HAP-1 (cell line): ENCODE results near the gene IL16.
A peak's percentile ranks its signal among the peaks of the same experiment; 100 is the strongest.
"Not testable (repeated sequence)": the region's sequence is repeated elsewhere in the genome, so short reads cannot be mapped to it uniquely, and the experiment has no call there.

Experiments used
- DNase-seq, 2 experiments: peaks; one replicate each; pipeline ENCODE4 v3.0.0-alpha.2; 2016 to 2020; ENCODE audit warnings: low spot score in 2 of 2
- H3K27me3 ChIP-seq: fragments of 250-450 bp; sonication (Bioruptor Pico); 2 replicates; pipeline ENCODE4 v1.5.1; 2020; ENCODE audit warnings: low read depth, mild to moderate bottlenecking, moderate library complexity
- H3K36me3 ChIP-seq: fragments of 250-450 bp; sonication (Bioruptor Pico); replicated peaks from 2 replicates; pipeline ENCODE4 v1.5.1; 2020; ENCODE audit warnings: mild to moderate bottlenecking
- H3K4me1 ChIP-seq: fragments of 250-450 bp; sonication (Bioruptor Pico); 2 replicates; pipeline ENCODE4 v1.5.1; 2020; ENCODE audit warnings: mild to moderate bottlenecking
- H3K4me3 ChIP-seq: fragments of 250-450 bp; sonication (Bioruptor Pico); 2 replicates; pipeline ENCODE4 v1.5.1; 2020; ENCODE audit warnings: mild to moderate bottlenecking, moderate library complexity
- H3K9me3 ChIP-seq: fragments of 250-450 bp; sonication (Bioruptor Pico); 2 replicates; pipeline ENCODE4 v1.5.1; 2020; ENCODE audit warnings: mild to moderate bottlenecking, moderate library complexity
- in situ Hi-C: fragments of 300-500 bp; cut with MboI; formaldehyde crosslinking; loops from 3 replicates; pipeline ENCODE4 v1.14.3; 2020; ENCODE audit warnings: low sequenced_read_pairs, inconsistent platforms, mixed read lengths

Gene IL16

DNA sequence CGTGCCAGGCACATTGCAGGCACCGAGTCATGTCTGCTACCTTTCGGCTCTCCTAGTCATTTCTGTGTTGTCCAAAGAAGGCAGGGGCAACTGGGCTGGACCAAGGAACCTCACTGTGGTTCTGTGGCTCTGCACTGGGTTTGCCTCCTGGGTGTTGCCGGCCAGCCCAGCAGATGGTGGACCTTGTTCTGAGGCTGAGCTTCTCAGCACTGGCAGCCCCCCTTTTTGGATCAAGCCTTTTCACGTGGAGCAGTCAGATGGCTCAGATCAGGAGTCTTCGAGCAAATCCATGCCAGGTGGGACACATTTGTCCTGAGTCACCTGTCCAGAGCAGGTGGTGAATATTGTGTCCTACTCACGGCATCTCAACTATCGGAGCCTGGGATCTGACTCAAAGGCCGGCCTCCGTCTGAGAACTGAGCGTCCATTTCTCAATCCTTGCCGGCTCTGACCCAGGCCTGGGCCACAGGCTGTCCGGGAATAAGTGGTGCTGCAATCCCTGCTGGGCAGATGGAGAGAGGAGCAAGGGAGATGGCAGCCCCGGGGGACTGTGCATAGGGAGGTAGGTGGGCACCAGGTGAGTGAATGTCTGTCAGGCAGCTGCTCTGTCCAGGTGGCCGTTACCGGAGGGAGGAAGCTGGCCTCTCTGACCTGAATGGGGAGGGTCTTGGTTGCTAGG, at the start of gene IL16:
IL16 (plus strand) TSS at position 304 of the 679 bp plus-strand sequence. CDS start 28,521 bp downstream, outside the sequence.
- in situ Hi-C loops = no loop called here
- Histone ChIP-seq H3K27me3 (0 out of 2 replicates have a peak, but pooled peaks cover 2% of the 10 kb centered on the region), H3K4me3 (no peak within 1 kb of the TSS), H3K9me3 (no peaks in the 10 kb centered on the region), H3K4me1 (no peaks in the 10 kb centered on the region), H3K36me3 (no peaks in the 10 kb centered on the region)
- DNase-seq = no peak

- Histone ChIP-seq H3K9me3 (no peaks in the 10 kb centered on the region), H3K36me3 (no peaks in the 10 kb centered on the region), H3K4me3 (no peak overlapping the region), H3K4me1 (no peaks in the 10 kb centered on the region), H3K27me3 (peaks cover 14% of the 10 kb centered on the region)
- DNase-seq = no peak
- in situ Hi-C loops = no loop called here
These were observed 45.3 kb upstream of the IL16 start for GRCh38 chr15:81151389-81151788.

- Histone ChIP-seq H3K4me3 (no peak overlapping the region), H3K4me1 (no peaks in the 10 kb centered on the region), H3K9me3 (no peaks in the 10 kb centered on the region), H3K36me3 (no peaks in the 10 kb centered on the region), H3K27me3 (peaks cover 9% of the 10 kb centered on the region)
- no peak for DNase-seq
- in situ Hi-C loops = no loop called here
These were observed 44.3 kb upstream of the IL16 start for GRCh38 chr15:81152339-81152738.

- DNase-seq = no peak
- Histone ChIP-seq H3K4me1 (no peaks in the 10 kb centered on the region), H3K27me3 (peaks cover 5% of the 10 kb centered on the region), H3K4me3 (no peak overlapping the region), H3K9me3 (no peaks in the 10 kb centered on the region), H3K36me3 (no peaks in the 10 kb centered on the region)
- in situ Hi-C loops = no loop called here
These were observed 43.9 kb upstream of the IL16 start for GRCh38 chr15:81152799-81153198.

DNA sequence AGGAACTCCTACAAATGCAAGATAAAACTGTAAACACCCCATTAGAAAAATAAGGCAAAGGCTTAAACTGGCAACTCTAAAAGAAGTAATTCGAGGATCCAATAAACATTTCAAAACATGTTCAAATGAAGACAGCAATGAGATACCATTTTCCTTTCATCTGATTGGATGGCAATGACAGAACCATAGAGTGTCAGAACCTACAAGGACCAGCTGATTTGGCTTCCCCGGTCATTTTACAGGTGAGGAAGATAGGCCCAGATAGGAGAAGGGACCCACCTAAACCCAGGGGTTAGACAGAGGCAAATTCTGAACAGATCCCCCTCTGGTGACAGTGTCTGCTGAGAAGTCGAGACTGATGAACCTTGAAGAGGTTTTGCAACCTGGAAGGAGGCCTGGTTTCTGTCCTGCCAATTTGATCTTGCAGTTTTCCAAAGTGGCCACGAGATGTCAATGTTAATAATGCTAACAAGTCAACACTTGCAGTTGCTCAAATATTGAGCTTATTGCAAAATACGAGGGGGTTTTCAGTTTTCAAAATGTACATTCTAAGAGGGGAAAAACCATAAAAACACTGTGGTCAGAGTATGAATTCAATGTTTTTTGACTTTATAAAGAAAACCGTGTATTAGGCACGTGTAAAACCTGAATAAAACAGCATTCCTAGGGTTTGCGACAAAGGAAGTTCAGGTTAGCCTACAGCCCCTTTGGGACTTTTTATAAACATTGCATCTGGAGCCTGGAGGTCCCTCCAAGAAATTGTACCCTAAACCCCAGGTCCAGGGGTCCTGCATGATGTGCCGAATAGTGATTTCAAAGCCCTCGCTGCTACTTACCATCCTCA, 41.1 kb upstream of the IL16 start:
- DNase-seq = peak; percentile 46 to 48
- Histone ChIP-seq H3K36me3 (no peaks in the 10 kb centered on the region), H3K4me3 (no peak overlapping the region)

DNA sequence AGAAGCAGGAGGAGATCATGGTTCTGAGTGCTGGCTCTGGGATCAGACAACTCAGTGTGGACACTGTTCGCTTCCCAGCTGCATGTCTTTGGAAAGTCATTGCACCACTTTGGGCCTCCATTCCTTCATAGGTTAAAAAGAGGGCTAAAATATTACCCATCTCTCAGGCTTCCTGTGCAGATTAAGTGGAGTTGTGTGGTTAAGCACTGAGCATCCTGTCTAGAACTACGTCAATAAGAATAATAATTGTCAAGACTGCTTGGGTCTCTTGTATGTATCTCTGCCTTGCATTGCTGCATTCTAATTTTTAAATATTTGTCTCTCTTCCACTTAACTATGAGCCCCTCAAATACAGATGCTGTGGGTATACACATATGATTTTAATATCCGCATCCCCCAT, 40.4 kb upstream of the IL16 start:
- Histone ChIP-seq H3K4me3 (no peak overlapping the region), H3K27me3 (peaks cover 2% of the 10 kb centered on the region; the same call in 1 of the 2 replicates), H3K36me3 (no peaks in the 10 kb centered on the region), H3K4me1 (no peaks in the 10 kb centered on the region), H3K9me3 (no peaks in the 10 kb centered on the region)
- in situ Hi-C loops = loop anchor here (5.0 kb wide), 1 partner anchor 111 kb away; no protein-coding TSS in a partner anchor
- no peak for DNase-seq

More for the DNA sequence above, 41.1 kb upstream of the IL16 start:
- no peaks in the 10 kb centered on the region for H3K9me3 ChIP-seq
- H3K4me1 ChIP-seq = no peaks in the 10 kb centered on the region
- in situ Hi-C loops = loop anchor here (5.0 kb wide), 1 partner anchor 112 kb away; no protein-coding TSS in a partner anchor
- H3K27me3 ChIP-seq = peaks cover 2% of the 10 kb centered on the region; the same call in 1 of the 2 replicates

DNA sequence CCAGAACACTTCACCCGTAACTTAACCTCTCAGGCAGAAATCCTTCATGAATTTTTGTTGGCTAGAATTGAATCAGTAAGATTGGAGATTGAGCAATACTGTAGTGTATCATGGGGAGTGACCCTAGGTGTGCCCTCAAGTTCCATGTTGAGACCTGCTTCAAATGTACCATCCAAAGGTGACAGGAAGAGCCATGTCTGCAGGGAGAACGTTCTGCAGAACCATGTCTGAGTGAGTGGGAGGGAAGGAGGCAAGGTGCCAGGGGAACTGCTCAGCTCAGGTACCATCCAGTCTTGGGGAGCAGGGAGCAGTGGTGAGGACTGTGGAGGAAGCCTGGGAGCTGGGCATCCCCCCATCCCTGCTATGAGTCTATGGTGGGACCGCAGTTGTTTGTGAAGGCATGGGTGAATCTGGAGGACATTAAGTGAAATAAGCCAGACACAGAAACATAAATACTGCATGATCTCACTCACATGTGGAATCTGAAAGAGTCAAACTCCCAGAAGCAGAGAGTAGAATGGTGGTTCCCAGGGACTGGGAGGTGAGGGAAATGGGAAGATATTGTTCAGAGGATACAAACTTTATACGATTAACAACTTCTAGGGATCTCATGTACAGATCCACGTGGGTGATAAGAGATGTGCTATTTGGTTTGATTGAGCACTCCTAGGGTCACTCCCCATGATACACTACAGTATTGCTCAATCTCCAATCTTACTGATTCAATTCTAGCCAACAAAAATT, 39.3 kb upstream of the IL16 start:
- no peaks in the 10 kb centered on the region for H3K9me3 ChIP-seq
- no peaks in the 10 kb centered on the region for H3K36me3 ChIP-seq
- DNase-seq = no peak
- no peak overlapping the region for H3K4me3 ChIP-seq
- in situ Hi-C loops = loop anchor here (5.0 kb wide), 1 partner anchor 110 kb away; no protein-coding TSS in a partner anchor
- H3K4me1 ChIP-seq = no peaks in the 10 kb centered on the region
- H3K27me3 ChIP-seq = no peaks in the 10 kb centered on the region; the same call in 1 of the 2 replicates

DNA sequence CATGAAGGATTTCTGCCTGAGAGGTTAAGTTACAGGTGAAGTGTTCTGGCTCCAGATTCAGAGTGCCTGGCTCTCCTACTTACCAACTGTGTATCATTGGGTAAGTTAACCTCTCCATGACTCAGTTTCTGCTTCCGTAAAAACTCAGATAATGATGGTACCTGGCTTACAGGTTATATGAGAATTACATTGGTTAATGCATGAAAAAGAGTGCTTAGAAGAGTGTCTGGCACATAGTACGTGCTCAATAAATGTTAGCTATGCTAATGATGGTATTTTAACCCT, 38.8 kb upstream of the IL16 start:
- DNase-seq = no peak
- Histone ChIP-seq H3K4me3 (no peak overlapping the region), H3K4me1 (no peaks in the 10 kb centered on the region), H3K9me3 (no peaks in the 10 kb centered on the region), H3K27me3 (no peaks in the 10 kb centered on the region; the same call in 1 of the 2 replicates), H3K36me3 (no peaks in the 10 kb centered on the region)
- in situ Hi-C loops = loop anchor here (5.0 kb wide), 1 partner anchor 109 kb away; no protein-coding TSS in a partner anchor

DNA sequence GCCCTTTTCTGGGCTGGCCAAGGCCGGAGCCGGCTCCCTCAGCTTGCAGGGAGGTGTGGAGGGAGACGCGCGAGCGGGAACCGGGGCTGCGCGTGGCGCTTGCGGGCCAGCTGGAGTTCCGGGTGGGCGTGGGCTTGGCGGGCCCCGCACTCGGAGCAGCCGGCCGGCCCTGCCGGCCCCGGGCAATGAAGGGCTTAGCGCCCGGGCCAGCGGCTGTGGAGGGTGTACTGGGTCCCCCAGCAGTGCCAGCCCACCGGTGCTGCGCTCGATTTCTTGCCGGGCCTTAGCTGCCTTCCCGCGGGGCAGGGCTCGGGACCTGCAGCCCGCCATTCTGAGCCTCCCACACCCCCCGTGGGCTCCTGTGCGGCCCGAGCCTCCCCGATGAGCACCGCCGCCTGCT, 38.1 kb upstream of the IL16 start:
- not testable (repeated sequence) for H3K27me3 ChIP-seq, H3K9me3 ChIP-seq, H3K4me3 ChIP-seq, H3K36me3 ChIP-seq, DNase-seq, H3K4me1 ChIP-seq
- in situ Hi-C loops = loop anchor here (5.0 kb wide), 1 partner anchor 109 kb away; no protein-coding TSS in a partner anchor

DNA sequence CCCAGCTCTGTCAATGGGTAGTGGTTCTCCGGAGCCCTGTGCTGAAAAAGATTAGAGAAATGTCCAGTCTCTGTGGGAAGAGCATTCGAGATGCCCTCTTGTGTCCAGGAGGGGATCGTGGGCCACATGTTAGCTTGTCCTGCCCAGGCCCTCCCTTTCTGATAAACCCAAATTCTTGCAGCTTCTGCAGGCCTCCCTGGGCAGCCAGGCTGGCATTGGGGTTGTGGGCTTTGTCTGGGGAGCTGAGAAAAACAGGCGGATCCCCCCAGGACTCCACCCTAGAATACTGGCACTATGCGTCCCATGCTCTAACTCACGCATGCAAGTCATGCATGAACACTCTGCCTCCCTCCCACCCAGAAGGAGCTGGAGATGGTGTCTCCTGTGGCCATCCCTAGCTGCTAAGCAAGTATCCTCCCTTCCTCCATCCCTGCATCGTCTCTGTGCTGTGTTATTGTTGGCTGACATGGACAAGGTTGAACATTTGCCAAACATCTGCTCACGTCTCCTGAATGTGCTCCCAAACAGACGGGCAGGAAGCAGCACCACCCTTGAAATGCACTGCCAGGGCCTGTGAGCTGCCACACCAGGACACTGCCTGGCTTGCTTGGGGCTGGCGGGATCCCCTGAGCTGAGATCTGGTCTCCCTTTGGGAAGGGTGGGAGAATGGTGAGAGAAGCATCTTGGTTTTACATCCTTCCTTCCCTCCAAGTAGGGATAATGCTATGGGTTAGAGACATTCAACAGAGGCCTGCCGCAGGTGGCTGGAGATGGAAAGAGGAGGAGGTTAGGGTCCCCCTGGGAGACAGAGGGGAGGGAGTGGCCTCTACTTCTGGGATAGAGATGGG, 36.1 kb upstream of the IL16 start:
- in situ Hi-C loops = no loop called here
- Histone ChIP-seq H3K9me3 (no peaks in the 10 kb centered on the region), H3K36me3 (no peaks in the 10 kb centered on the region), H3K27me3 (no peaks in the 10 kb centered on the region), H3K4me1 (no peaks in the 10 kb centered on the region), H3K4me3 (no peak overlapping the region)
- DNase-seq = no peak

GRCh38 chr15:81161160-81161673, 35.5 kb upstream of the IL16 start:
- no peaks in the 10 kb centered on the region for H3K27me3 ChIP-seq
- no peak overlapping the region for H3K4me3 ChIP-seq
- no peaks in the 10 kb centered on the region for H3K36me3 ChIP-seq
- no peaks in the 10 kb centered on the region for H3K4me1 ChIP-seq
- in situ Hi-C loops = no loop called here
- no peak for DNase-seq
- H3K9me3 ChIP-seq = no peaks in the 10 kb centered on the region

GRCh38 chr15:81161851-81162250, 34.8 kb upstream of the IL16 start:
- Histone ChIP-seq H3K4me1 (no peaks in the 10 kb centered on the region), H3K4me3 (no peak overlapping the region), H3K9me3 (no peaks in the 10 kb centered on the region), H3K27me3 (no peaks in the 10 kb centered on the region), H3K36me3 (no peaks in the 10 kb centered on the region)
- in situ Hi-C loops = no loop called here
- DNase-seq = no peak
